Medulla oblongata (tissue), 1 donor: Measurements from ENCODE around the gene ERC2.

Experiments
- DNase-seq: peaks from one replicate; pipeline ENCODE4 v3.0.0-alpha.2; 2015; ENCODE audit errors: extremely low spot score

The ERC2 gene

GRCh38 chr3:55716611-55717225, 751.5 kb downstream of the ERC2 start:
- no peak for DNase-seq

GRCh38 chr3:55716044-55716443, 752.2 kb downstream of the ERC2 start:
- DNase-seq, result no peak

GRCh38 chr3:55714057-55714456, 754.2 kb downstream of the ERC2 start:
- no peak for DNase-seq

GRCh38 chr3:55711646-55712045, 756.6 kb downstream of the ERC2 start:
- no peak for DNase-seq

GRCh38 chr3:55709411-55710012, 758.8 kb downstream of the ERC2 start:
- DNase-seq, result peak; percentile 13

GRCh38 chr3:55708921-55709320, 759.3 kb downstream of the ERC2 start:
- DNase-seq, result no peak

- DNase-seq, result no peak
These were observed 760.0 kb downstream of the ERC2 start for GRCh38 chr3:55708242-55708641.

- DNase-seq, result no peak
These were observed 763.7 kb downstream of the ERC2 start for GRCh38 chr3:55704521-55704920.

- no peak for DNase-seq
These were observed 765.4 kb downstream of the ERC2 start for GRCh38 chr3:55702822-55703221.

- no peak for DNase-seq
These were observed 766.3 kb downstream of the ERC2 start for GRCh38 chr3:55701997-55702396.

- peak; percentile 25 for DNase-seq
These were observed 769.4 kb downstream of the ERC2 start for GRCh38 chr3:55698831-55699230.

GRCh38 chr3:55697177-55697865, 770.9 kb downstream of the ERC2 start:
- no peak for DNase-seq

GRCh38 chr3:55692957-55693558, 775.2 kb downstream of the ERC2 start:
- DNase-seq, result no peak

GRCh38 chr3:55692295-55692956, 775.8 kb downstream of the ERC2 start:
- DNase-seq, result no peak

- DNase-seq, result no peak
These were observed 777.1 kb downstream of the ERC2 start for GRCh38 chr3:55691141-55691540.

GRCh38 chr3:55690726-55691125, 777.5 kb downstream of the ERC2 start:
- DNase-seq, result no peak

GRCh38 chr3:55690177-55690576, 778.1 kb downstream of the ERC2 start:
- DNase-seq, result no peak

- no peak for DNase-seq
These were observed 780.1 kb downstream of the ERC2 start for GRCh38 chr3:55688154-55688553.

GRCh38 chr3:55687526-55687925, 780.7 kb downstream of the ERC2 start:
- DNase-seq, result no peak

- DNase-seq, result peak; percentile 16
These were observed 781.6 kb downstream of the ERC2 start for GRCh38 chr3:55686426-55687254.

- no peak for DNase-seq
These were observed 784.5 kb downstream of the ERC2 start for GRCh38 chr3:55683666-55684270.
